Muscle of arm (tissue), 12 donors: ENCODE results near the gene CTCFL. TPM values are rescaled to one million over a fixed set of nuclear protein-coding genes. Genes with fewer than 3 reads are reported as not detected.
"Not testable (repeated sequence)": the region's sequence is repeated elsewhere in the genome, so short reads cannot be mapped to it uniquely, and the experiment has no call there.

ENCODE experiments used
- DNase-seq: peaks from one replicate; pipeline ENCODE4 v3.0.0-alpha.2; 2013
- polyA plus RNA-seq, 12 donors: library from polyadenylated mRNA; unstranded; fragments of 120-200 nt; gene quantifications; one replicate each; pipeline ENCODE4 v1.2.1, GENCODE V29; 2013; ENCODE audit not compliant: insufficient read length in 12 of 12

Gene CTCFL
- polyA plus RNA-seq, 12 donors = 0.08 to 0.45 (median 0.20) TPM; not detected in 2

GRCh38 chr20:57536771-57537724 lies 12.1 kb upstream of the CTCFL start:
- DNase-seq = no peak

GRCh38 chr20:57536120-57536708 lies 11.3 kb upstream of the CTCFL start:
- DNase-seq = no peak

GRCh38 chr20:57535297-57535696 lies 10.4 kb upstream of the CTCFL start:
- DNase-seq = no peak

GRCh38 chr20:57532104-57532503 lies 7.2 kb upstream of the CTCFL start:
- DNase-seq = no peak

GRCh38 chr20:57530327-57530981 lies 5.5 kb upstream of the CTCFL start:
- DNase-seq = no peak

- no peak for DNase-seq
Observed at GRCh38 chr20:57529810-57530209, 4.9 kb upstream of the CTCFL start.

- no peak for DNase-seq
Observed at GRCh38 chr20:57529160-57529585, 4.2 kb upstream of the CTCFL start.

GRCh38 chr20:57528148-57528547 lies 3.2 kb upstream of the CTCFL start:
- DNase-seq = no peak

- no peak for DNase-seq
Observed at GRCh38 chr20:57527728-57528127, 2.8 kb upstream of the CTCFL start.

GRCh38 chr20:57526885-57527460 lies 2.0 kb upstream of the CTCFL start:
- DNase-seq = no peak

GRCh38 chr20:57526087-57526884 lies 1.3 kb upstream of the CTCFL start:
- no peak for DNase-seq

- no peak for DNase-seq
Observed at GRCh38 chr20:57525328-57526086, 567 bp upstream of the CTCFL start.

GRCh38 chr20:57523782-57524181 lies 1.2 kb downstream of the CTCFL start:
- no peak for DNase-seq

GRCh38 chr20:57522380-57523140 lies 2.4 kb downstream of the CTCFL start:
- DNase-seq = no peak

GRCh38 chr20:57517904-57518303 lies 7.0 kb downstream of the CTCFL start:
- no peak for DNase-seq

GRCh38 chr20:57514273-57514751 lies 10.6 kb downstream of the CTCFL start:
- peak; percentile 76 for DNase-seq

GRCh38 chr20:57513199-57513598 lies 11.7 kb downstream of the CTCFL start:
- no peak for DNase-seq

- DNase-seq = no peak
Observed at GRCh38 chr20:57512432-57512831, 12.5 kb downstream of the CTCFL start.

GRCh38 chr20:57511709-57512108 lies 13.2 kb downstream of the CTCFL start:
- not testable (repeated sequence) for DNase-seq
